ENCODE results near the gene ODF4.
"Not testable (repeated sequence)": the region's sequence is repeated elsewhere in the genome, so short reads cannot be mapped to it uniquely, and the experiment has no call there.

Gene ODF4

GRCh38 chr17:8326511-8327302 lies 12.9 kb upstream of the ODF4 start:
- no peak for DNase-seq (ENCODE audit: low read depth in 2 of 2)

DNA sequence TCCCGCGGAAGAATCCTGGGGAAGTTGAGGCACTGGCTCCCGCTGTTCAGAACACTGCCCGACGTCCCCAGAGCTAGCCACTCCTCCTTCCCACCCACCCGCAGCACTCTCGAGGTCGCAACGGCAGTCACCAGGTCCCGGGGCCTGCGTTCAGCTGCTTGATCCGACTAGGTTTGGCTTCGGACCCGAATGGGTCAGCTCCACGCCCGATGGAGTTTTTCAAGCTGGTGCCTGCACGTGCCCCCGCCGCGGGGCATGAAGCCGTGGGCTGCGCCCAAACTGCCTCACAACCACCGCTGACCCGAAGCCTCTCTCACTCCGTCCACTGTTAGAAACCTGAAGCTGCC lies 12.4 kb upstream of the ODF4 start:
- no peak for DNase-seq (ENCODE audit: low read depth in 2 of 2)

DNA sequence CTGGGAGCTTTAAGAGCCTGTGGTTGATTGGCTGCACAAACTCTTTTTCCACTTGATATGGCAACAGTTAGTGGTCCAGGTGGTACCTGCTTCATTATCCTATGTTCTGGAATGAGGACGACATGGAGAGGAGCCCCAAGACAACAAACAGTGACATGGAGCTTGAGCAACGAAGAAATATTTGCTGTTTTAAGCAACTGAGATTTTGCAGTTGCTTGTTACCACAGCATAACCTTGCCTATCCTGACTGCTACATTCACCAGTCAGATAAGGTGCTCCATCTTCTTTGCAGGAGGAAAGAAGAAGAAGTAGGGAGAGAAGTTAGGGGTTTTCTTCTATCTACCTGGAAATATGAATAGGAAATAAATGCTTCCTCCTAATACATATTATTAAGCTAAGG lies 7.5 kb upstream of the ODF4 start:
- no peak for DNase-seq (ENCODE audit: low read depth in 2 of 2)

DNA sequence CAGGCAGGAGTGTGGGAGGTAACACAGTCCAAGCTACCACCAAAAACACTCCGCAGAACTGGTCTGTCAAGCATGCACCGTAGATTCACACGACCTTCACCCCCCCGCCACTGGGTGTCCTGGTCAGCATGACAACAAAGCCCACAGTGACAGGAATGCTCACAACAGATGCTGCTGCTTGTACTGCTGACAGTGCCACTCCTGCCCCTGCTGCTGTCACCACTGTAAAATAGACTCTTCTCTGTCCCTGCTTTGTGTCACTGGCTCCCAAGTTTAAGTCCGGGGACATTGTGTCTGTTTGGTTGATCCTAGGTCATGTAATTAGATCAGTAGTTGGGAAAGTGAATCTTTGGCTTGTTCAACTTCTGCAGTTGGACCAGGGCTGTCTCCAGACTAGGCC lies 7.0 kb upstream of the ODF4 start:
- no peak for DNase-seq (ENCODE audit: low read depth in 2 of 2)

GRCh38 chr17:8333281-8333680 lies 6.4 kb upstream of the ODF4 start:
- no peak for DNase-seq (ENCODE audit: low read depth in 2 of 2)

GRCh38 chr17:8337802-8338752 lies 1.6 kb upstream of the ODF4 start:
- DNase-seq (ENCODE audit: low read depth in 2 of 2), result no peak

DNA sequence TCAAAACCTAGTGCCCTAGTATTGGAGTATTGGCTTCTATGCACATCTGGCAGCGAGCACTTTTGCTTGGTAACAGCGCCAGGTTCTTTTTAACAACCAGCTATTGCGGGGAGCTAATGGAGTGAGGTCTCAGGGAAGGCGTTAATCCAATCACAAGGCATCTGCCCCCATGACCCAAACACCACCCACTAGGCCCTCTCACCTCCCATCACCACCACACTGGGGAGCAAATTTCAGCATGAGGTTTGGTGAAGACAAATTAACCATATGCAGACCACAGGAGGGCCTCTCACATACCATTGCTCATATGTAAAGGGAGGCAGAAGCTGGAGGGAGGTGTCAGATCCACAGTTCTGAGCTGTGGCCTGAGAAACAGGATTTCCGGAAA lies 893 bp upstream of the ODF4 start:
- DNase-seq (ENCODE audit: low read depth in 2 of 2), result no peak

DNA sequence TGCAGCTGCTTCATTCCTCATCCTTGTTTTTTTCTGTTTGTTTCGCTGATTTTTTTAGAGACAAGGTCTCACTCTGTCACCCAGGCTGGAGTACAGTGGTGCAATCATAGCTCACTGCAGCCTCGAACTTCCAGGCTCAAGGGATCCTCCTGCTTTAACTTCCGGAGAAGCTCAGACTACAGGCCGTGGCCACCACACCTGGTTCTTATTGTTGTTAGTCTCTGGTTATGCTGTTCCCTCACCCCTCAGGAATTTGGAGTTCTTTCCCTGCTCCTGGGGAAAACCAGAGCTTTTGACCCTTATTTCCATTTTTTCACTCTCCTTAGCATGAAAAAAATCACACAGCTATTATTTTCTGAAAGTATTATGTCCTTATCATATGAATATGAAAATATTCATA lies 1.8 kb downstream of the ODF4 start:
- DNase-seq (ENCODE audit: low read depth in 2 of 2), result no peak

- no peak for DNase-seq (ENCODE audit: low read depth in 2 of 2)
Observed at GRCh38 chr17:8345052-8345690, 5.5 kb downstream of the ODF4 start.

GRCh38 chr17:8345951-8346665 lies 6.5 kb downstream of the ODF4 start:
- DNase-seq (ENCODE audit: low read depth in 2 of 2), result no peak

GRCh38 chr17:8347001-8347400 lies 7.4 kb downstream of the ODF4 start:
- DNase-seq (ENCODE audit: low read depth in 2 of 2), result not testable (repeated sequence)

- DNase-seq (ENCODE audit: low read depth in 2 of 2), result no peak
Observed at GRCh38 chr17:8350339-8350738, 10.7 kb downstream of the ODF4 start.

DNA sequence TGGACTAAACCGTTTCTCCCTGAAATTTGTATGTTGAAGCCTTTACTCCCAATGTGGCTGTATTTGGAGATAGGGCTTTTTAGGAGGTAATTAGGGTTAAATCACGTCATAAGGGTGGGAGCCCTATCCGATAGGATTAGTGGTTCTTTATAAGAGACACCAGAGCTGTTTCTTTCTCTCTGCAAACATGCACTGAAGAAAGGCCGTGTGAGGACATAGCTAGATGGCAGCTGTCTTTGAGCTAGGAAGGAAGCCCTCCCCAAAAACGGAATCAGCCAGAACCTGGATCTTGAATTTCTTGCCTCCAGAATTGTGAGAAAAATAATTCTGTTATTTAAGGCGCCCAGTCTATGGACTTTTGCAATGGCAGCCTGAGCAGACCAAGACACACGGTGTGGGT lies 14.1 kb downstream of the ODF4 start:
- DNase-seq (ENCODE audit: low read depth in 2 of 2), result no peak

DNA sequence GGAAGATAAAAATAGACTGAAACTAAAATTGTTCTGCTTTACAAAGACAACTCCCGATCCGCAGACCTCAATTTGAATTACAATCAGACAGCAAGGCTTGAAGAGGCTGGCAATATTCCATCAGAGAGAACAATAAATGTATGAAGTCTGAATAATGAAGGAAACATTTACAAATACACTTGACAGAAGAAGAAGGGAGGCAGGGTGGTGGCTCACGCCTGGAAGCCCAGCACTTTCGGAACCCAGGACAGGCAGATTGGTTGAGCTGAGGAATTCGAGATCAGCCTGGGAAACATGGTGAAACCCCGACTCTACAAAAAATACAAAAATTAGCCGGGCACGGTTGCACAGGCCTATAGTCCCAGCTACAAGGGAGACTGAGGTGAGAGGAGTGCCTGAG lies 14.6 kb downstream of the ODF4 start:
- DNase-seq (ENCODE audit: low read depth in 2 of 2), result no peak

GRCh38 chr17:8357910-8358309 lies 18.3 kb downstream of the ODF4 start:
- DNase-seq (ENCODE audit: low read depth in 2 of 2), result no peak

- no peak for DNase-seq (ENCODE audit: low read depth in 2 of 2)
Observed at GRCh38 chr17:8359769-8360168, 20.1 kb downstream of the ODF4 start.

DNA sequence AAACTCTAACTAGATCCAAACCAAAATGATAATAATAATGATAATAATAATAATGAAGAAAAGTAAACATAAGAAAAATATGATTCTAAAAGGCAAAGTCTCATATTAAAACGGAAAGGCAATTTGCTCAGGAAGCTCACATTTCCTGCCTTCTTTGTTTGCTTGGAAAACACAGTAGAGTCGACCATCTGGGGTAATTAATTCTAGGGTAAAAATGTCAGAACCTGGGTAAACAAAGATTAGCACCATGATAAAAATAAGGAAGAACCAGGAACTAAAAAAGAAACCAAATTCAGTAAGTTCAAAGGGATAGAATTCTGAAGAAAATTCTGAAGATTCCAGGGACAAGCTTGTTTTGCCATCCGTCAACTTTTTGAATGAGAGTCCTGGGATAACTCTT lies 20.6 kb downstream of the ODF4 start:
- DNase-seq (ENCODE audit: low read depth in 2 of 2), result no peak

DNA sequence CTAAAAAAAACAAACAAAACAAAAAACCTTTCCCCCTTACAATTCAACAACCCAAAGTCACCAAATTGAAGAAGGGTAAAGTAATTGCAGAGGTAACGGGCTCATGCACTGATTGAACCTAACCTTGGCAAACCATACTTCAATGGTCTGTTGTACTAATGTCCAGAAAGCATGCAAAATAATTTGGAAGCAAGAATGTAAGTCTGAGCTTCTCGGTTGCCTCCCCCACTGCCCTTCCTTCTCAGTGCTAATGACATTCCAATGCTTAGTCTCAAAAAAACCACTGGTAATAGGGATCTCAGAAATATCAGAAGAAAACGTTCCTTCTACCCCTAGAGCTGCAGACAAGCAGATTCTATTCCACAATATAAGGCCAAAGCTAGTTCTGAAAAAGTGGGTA lies 21.1 kb downstream of the ODF4 start:
- no peak for DNase-seq (ENCODE audit: low read depth in 2 of 2)

- no peak for DNase-seq (ENCODE audit: low read depth in 2 of 2)
Observed at GRCh38 chr17:8362651-8363332, 23.2 kb downstream of the ODF4 start.

DNA sequence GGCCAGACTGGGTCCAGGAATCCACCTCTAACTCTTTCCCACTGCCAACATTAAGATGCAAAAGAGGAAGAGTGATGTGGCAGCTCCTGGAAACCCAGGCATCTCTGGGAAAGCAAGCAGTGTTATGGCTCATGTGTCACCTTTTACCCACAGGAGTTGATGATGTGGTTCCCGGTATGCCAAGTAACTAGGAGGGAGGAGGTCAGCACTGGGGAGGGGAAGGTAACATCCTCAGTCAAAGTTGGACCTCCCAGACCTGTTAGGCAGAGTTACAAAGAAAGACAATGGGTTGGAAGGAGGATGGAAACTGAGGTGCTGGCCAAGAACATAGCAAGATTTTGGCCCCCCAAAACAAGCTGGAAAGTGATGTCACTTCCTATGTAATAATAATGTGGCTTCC lies 25.5 kb downstream of the ODF4 start:
- DNase-seq (ENCODE audit: low read depth in 2 of 2), result no peak

- no peak for DNase-seq (ENCODE audit: low read depth in 2 of 2)
Observed at GRCh38 chr17:8366231-8366630, 26.6 kb downstream of the ODF4 start.

All from stimulated activated CD4-positive, alpha-beta T cell treated with anti-CD3 and anti-CD28 coated beads, Interleukin-1b, Interleukin-23, amount 100 ng/mL, for 1 hour (primary cell).